NCI-H82 treated with DMSO at 0.1 percent for 48 hours (cell line): ENCODE results near the gene CDH6.
A peak's percentile ranks its signal among the peaks of the same experiment; 100 is the strongest.

ENCODE experiments used
- DNase-seq: peaks from one replicate; lab custom pipeline; 2025; ENCODE audit not compliant: unreplicated experiment; lab: John Stamatoyannopoulos, UW

The CDH6 gene

DNA sequence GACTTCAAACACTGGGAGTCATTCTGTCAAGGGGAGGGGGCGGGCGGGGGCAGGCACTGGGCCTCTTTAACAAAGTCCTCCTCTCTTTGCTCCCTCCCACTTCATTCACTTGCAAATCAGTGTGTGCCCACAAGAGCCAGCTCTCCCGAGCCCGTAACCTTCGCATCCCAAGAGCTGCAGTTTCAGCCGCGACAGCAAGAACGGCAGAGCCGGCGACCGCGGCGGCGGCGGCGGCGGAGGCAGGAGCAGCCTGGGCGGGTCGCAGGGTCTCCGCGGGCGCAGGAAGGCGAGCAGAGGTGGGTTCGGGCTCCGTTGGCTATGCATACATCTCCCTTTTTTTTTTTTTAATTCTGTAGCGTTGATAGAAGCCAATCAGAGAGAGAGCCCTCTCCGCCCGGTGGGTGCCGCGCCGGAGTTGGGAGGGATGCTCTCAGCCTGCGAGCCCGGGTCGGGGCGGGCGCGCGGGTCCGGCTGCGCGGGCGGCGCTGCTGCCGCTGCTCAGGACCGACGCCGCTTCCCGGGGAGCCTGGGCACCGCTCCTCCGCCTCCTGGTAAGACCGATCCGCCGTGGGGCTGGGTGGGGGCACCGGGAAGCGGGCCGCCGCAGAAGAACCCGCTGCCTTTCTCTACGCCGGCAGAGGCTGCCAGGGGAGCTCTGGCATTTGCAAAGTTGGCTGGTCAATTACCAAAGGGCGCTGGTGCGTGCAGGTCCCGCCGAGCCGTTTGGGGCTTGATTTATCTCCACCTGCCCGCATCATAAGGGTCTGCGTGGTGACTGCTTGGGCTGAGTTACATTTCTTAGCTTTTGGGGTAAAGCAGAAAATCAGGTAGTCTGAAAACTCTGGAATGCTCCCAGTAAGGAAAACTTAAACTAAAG is at the start of gene CDH6:
Gene CDH6, plus strand, starts transcription at position 96 of the 877 bp plus-strand sequence. CDS start 73,788 bp downstream, outside the sequence.
- no peak for DNase-seq

DNA sequence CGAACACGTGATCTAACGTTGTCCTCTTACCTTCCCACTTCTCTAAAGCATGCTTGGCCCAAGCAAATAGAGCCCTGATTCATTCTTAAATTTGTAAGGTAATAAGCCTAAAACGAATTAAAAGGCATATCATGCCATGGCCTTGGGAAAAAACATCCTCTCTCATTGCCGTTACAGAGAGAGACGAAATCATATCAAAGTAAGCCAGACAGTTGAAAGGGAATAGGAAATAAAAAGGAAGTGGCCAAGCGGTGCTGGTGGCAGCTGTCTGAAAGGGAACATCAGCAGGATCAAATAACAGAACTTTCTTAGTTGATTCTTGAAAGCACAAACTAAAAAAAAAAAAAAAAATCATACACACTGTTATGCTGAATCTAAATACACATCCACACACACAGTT is 49.1 kb upstream of the CDH6 start:
- DNase-seq = no peak

DNA sequence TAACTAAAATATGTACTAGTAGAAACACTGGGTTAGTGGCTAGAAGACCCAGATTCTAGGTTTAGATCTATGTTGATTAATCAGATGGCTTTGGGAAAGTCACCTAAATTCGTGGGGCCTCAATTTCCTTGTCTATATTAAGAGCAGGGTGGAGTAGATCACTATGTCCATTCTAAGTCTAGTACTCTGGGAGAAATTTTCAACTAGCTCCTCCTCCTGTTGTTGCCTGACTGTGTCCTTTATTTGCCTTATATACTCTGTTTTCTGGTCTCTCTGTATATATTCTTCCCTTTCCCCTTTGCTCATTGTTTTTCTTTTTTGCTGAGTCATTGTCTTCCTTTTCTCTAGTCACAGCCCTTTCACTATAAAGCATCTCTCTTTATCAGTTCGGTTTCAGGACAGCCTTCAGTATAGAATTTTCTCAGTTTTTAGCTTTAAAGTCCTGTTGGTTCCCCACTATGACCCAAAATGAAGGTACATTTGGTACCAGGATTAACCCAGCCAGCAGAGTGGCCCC is 44.5 kb upstream of the CDH6 start:
- DNase-seq = no peak

DNA sequence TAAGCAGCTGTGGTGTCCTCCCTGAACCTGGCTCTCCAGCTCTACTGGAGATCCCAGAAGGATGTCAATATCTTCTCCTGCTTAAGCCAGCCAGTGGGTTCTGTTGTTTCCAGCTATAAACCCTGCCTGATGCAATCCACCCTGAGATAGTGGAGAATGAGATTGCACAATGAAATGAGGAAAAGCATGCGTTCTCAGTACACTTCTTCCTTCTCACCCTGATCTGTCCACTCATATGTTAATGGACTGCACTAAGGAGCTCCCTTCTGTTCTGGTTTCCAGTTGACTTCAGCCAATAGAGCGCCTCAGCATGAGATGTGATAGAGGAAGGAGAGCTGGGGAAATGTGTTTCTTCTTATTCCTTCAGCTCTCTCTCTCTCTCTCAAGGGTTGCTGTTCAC is 40.0 kb upstream of the CDH6 start:
- DNase-seq = no peak

- no peak for DNase-seq
Observed at GRCh38 chr5:31156631-31157160, 36.8 kb upstream of the CDH6 start.

GRCh38 chr5:31157720-31158119 is 35.8 kb upstream of the CDH6 start:
- DNase-seq = no peak

DNA sequence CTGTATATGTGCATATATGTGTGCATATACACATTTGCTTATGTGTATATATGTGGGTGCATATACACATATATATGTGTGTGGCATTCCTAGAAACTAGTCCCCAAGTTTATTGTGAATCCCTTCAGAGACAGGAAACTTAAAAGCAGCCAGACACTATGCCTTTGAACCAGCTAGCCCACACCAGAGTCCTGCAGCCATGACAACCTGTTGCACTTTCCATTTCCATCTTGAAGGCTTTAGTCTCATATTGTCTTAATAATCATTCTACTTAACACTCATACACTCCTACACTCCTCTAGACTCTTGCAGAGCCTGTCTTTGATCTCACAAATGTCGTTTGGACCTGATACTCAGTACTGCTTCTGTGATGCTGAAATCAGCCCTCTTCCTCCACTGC is 34.8 kb upstream of the CDH6 start:
- DNase-seq = no peak

DNA sequence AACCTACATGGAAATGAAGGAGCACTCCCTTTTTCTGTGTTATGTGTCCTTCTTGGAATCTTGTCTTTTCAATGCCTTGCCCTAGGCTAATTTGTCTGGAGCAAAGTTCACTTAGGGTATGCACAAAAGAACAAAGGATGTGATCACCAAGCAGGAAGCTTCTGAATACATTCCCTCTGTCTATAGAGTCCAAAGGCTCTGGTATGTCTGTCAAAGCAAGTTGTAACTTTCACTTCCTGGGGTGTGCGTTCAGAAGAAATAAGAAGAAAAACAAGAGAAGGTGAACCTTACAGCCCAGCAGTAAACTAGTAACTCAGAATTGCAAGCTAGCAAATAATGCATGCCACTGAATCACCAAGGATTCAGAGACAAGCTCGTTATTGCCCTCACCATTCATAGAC is 31.7 kb upstream of the CDH6 start:
- no peak for DNase-seq

- no peak for DNase-seq
Observed at GRCh38 chr5:31165729-31166128, 27.8 kb upstream of the CDH6 start.

GRCh38 chr5:31169379-31169778 is 24.1 kb upstream of the CDH6 start:
- DNase-seq = no peak

DNA sequence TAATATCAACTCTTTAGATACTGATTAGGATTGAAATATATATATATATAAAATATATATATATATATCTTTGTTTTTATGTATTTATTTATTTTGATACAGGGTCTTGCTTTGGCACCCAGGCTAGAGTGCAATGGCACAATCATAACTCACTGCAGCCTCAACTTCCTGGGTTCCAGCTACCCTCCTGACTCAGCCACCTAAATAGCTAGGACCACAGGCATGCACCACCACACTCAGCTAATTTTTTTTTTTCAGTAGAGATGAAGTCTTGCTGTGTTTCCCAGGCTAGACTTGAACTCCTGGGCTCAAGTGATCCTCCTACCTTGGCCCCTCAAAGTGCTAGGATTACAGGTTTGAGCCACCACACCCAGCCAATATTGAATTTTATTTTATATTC is 20.6 kb upstream of the CDH6 start:
- DNase-seq = no peak

DNA sequence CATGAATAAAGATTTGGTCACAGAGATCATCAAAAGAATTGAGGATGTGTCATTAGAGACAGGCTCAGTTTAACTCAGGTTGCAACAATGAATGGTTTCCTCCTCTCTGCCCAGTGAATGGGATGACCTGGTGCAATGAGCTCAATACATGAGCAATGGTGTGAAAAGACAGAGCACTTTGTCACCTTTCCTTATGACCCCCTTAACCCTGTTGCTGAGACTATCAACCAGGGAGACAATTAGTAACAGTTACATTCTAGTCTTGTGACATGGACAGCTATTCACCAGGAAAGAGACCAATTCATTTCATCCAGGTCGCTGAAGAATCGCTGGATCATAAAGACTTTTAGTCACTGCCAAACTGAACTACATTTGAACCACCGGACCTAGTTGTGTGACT is 19.9 kb upstream of the CDH6 start:
- no peak for DNase-seq

DNA sequence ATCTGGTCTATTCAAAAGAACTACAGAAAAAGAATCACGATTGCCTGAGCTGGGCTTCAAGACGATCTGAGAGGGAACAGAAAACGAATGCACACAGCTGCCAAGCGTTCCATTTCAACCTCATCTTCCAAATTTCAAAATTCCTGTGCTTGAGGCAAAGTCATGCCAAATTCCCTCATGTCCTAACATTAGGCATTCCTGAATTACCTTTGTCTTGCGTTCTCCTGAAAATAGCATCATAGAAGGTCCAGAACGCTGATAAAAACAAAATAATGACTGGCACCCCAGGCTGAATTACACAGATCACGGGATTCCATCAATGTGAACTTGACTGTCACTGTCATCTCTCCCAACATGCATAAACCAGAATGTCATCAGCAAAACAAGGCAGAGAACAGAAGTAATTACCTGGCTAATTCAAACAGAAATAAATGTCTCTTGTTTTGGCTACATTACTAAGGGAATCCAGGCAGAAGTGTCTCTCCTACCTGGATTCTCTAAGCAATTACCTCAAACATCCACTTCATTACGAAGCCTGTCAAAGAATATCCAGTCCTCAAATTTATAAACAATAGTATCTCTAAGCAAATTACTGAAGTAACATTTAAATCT is 12.0 kb upstream of the CDH6 start:
- no peak for DNase-seq

GRCh38 chr5:31182136-31182535 is 11.3 kb upstream of the CDH6 start:
- DNase-seq = no peak

DNA sequence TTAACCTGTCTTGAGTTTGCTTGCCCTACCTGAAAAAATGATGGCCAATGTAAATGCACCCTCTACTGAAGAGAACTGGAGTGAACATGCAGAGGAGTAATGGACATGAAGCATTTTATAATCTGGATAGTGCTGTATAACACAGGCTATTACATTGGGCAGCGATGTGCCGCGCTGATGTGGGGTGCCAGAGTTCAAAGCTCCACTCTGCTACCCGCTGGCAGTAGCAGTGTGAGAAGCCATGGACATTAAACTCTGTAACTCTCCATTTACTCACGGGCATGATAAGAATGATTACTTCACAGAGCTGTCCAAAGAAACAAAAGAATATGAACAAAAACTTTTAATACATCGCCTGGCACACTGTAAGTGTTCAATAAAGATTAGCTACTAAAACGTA is 7.5 kb upstream of the CDH6 start:
- DNase-seq = no peak

DNA sequence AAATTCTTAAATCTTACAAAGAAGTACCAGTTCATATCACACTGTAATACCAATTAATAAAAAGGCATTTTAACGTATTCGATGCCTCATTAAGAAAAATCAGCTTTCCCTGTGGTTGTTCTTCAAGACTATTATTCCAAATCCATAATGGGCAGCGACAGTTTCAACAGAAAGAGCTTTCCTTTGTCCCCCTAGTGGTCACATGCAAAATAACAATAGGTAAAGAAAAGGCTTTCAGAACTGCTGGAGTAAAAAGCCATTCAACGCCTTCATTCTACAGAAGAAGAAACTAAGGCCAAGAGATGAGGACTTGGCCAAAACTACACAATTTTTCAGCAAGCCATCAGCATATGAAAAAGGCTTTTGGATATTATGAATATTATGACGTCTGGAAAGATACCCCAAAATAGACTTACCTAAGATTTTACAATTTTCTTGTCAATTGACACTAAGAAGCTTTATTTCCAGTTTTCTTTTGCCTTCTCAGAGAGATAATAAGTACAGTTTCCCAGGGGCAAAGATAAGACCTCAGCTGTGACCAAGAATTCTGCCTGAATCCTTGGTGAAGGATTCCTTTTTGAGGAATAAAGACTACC is 6.7 kb upstream of the CDH6 start:
- peak; percentile 7 for DNase-seq

DNA sequence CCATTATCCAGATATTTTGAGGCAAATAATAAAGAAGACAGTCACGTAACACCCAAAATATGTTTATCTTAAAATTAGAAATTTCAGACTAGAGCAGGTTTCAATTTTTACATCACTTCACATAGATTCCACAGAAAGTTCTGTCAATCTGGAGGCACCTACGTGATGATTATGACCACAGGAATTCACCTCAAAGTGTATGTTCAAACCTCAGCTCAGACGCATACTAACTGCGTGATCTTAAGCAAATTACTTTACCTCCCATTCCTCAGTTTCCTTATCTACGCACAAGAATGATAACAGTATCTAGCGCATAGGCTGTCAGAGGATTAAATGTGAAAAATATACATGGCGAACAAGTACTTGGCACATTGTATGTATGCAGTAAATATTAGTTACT is 5.9 kb upstream of the CDH6 start:
- no peak for DNase-seq

- DNase-seq = peak; percentile 73
Observed at GRCh38 chr5:31192442-31192841, 1.0 kb upstream of the CDH6 start.

DNA sequence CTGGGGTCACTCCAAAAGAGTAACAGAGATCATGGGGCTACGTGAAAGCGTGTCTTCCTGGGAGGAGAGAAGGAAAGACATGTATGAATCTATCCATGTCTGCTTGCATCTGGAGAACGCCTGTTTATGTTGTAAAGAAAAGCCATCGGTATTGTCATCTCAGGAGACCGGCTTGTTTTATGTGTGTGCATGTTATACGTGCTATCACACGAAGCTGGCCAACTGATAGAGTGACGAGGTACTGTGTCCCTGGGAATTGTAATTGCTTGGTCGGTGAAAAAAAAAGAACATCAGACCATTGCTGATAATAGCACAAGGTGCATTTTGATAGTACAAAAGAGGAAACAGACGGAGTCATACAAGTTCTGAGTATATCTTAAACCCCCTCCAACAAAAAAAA is 370 bp upstream of the CDH6 start:
- no peak for DNase-seq

- peak; percentile 11 for DNase-seq
Observed at GRCh38 chr5:31194468-31194813, 955 bp downstream of the CDH6 start.

- DNase-seq = no peak
Observed at GRCh38 chr5:31194892-31195555, 1.5 kb downstream of the CDH6 start.
